ENCODE data around the gene MYO19. TPM values are rescaled to one million over a fixed set of nuclear protein-coding genes. Genes with fewer than 3 reads are reported as not detected.

MYO19 gene
- total and polyA plus RNA-seq, 2 of the 4 experiments (the other 2 are of a cell fraction): 35.8 to 55.6 TPM

GRCh38 chr17:36503456-36504155, 31.1 kb downstream of the MYO19 start:
- Histone ChIP-seq H3K9ac (ENCODE audit: low read depth, low read length) (no peak overlapping the region), H4K5ac (ENCODE audit: low read depth, low read length) (no peak overlapping the region), H2AK9ac (replicated peaks; ENCODE audit: low read depth, low read length, poor library complexity) (peak overlapping the region; percentile 34), H3K14ac (replicated peaks; ENCODE audit: low read depth, low read length) (no peak overlapping the region), H2AK5ac (ENCODE audit: low read depth, low read length) (no peak overlapping the region), H2BK15ac (ENCODE audit: low read depth, low read length) (no peak overlapping the region), H3K4me3 (ENCODE audit: insufficient read depth, low read depth, low read length) (no peak overlapping the region), H3K36me3 (ENCODE audit: control insufficient read depth, insufficient read depth, low read length) (peaks cover 51% of the 10 kb centered on the region), H2BK120ac (ENCODE audit: low read depth, low read length) (no peak overlapping the region), H3K27ac (ENCODE audit: insufficient read depth, low read length) (no peak overlapping the region), H2BK5ac (ENCODE audit: low read depth, low read length, poor library complexity, severe bottlenecking) (no peak overlapping the region), H3K27me3 (ENCODE audit: control insufficient read depth, insufficient read depth, low read length) (no peaks in the 10 kb centered on the region), H4K8ac (ENCODE audit: low read depth in 2 of 2, low read length in 2 of 2) (no peak overlapping the region), H3K4me2 (ENCODE audit: low read depth, low read length) (no peak overlapping the region), H3K9me3 (ENCODE audit: control insufficient read depth, insufficient read depth, low read length) (no peaks in the 10 kb centered on the region), H3K56ac (ENCODE audit: extremely low read depth, insufficient read depth, low read length) (no peak overlapping the region), H3K18ac (ENCODE audit: low read depth, low read length) (no peak overlapping the region), H3K9me1 (ENCODE audit: insufficient read depth, low read length) (no peaks in the 10 kb centered on the region), H3K23ac (ENCODE audit: low read depth, low read length) (no peak overlapping the region), H4K91ac (ENCODE audit: insufficient read depth, low read depth, low read length) (no peak overlapping the region), H3K4ac (ENCODE audit: low read depth, low read length) (no peak overlapping the region), H3K4me1 (ENCODE audit: control insufficient read depth, insufficient read depth, low read length) (no peaks in the 10 kb centered on the region), H4K20me1 (ENCODE audit: insufficient read depth, low read length) (no peaks in the 10 kb centered on the region), H2AFZ (replicated peaks; ENCODE audit: low read length, poor library complexity) (no peak overlapping the region), H3K79me1 (ENCODE audit: low read depth in 1 of 2, low read length in 2 of 2) (no peaks in the 10 kb centered on the region), H2BK20ac (ENCODE audit: low read depth, low read length) (no peak overlapping the region)
- ATAC-seq (ENCODE audit: low read depth) (no peak), DNase-seq (no peak)
- dilution Hi-C loops (cut with HindIII; ENCODE audit: low sequenced_read_pairs, unreplicated experiment): no loop called here
- ChIA-PET CTCF (no interaction called here), POLR2A (ENCODE audit: unreplicated experiment) (no interaction called here)
- in situ Hi-C loops (cut with MboI; ENCODE audit: low sequenced_read_pairs): no loop called here
- BruUV-seq (replicated peaks): no TSS peak
- intact Hi-C loops (cut with micrococcal nuclease): no loop called here
- 100% methylated on average over 2 of the region's 7 CpGs; no CpG with 5 or more reads in 1 of the 2 experiments for WGBS, 2 experiments (ENCODE audit: extremely low coverage in 2 of 2, insufficient read length in 1 of 2)
- TF ChIP-seq RAD21 (IDR thresholded peaks at IDR 0.05; ENCODE audit: low read length) (no peak), RFX5 (IDR thresholded peaks at IDR 0.05; ENCODE audit: low read depth, low read length) (no peak), CEBPB (IDR thresholded peaks at IDR 0.05; ENCODE audit: low read depth, low read length) (no peak), BHLHE40 (IDR thresholded peaks at IDR 0.05; ENCODE audit: low read depth, low read length) (no peak), USF2 (IDR thresholded peaks at IDR 0.05; ENCODE audit: low read depth, low read length) (no peak), MAFK (IDR thresholded peaks at IDR 0.05; ENCODE audit: low read depth, low read length) (no peak), NFE2L2 (IDR thresholded peaks at IDR 0.05; ENCODE audit: low read depth, low read length) (no peak), CTCF (conservative IDR thresholded peaks at IDR 0.05; ENCODE audit: low read depth, low read length) (no peak), POLR2A (IDR thresholded peaks at IDR 0.05; ENCODE audit: low read depth, low read length) (no peak), RCOR1 (IDR thresholded peaks at IDR 0.05; ENCODE audit: insufficient replicate concordance, low read length) (no peak), SMC3 (IDR thresholded peaks at IDR 0.05; ENCODE audit: low read depth, low read length) (no peak)

Measured in IMR-90 (cell line).